T1000 (cell line): ENCODE measurements around the gene EFTUD2.
"Not testable (repeated sequence)": the region's sequence is repeated elsewhere in the genome, so short reads cannot be mapped to it uniquely, and the experiment has no call there.

Experiments used
- DNase-seq: peaks from one replicate; lab custom pipeline; 2025; ENCODE audit warnings: mixed read lengths; lab: John Stamatoyannopoulos, UW

The EFTUD2 gene

DNA sequence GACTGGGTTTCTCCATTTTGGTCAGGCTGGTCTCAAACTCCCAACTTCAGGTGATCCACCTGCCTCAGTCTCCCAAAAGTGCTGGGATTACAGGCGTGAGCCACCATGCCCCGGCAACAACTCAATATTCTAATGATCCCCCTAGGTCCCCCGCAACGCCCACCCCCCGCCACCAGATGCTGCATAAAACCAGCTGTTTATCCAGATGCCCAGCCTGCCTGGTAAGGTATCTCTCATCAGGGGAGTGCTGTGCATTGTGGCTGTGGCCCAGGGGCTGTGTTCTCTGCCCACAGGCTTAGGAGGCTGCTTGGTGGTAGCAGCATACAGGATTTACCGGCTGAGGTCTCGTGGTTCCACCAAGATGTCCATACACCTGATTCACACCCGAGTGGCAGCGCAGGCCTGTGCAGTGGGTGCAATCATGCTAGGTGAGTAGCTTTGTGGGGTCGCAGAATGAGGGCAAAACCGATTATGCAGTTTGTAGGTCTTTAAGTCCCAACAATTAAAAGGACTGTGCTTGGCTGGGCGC, 50.2 kb downstream of the EFTUD2 start:
- DNase-seq, result no peak

DNA sequence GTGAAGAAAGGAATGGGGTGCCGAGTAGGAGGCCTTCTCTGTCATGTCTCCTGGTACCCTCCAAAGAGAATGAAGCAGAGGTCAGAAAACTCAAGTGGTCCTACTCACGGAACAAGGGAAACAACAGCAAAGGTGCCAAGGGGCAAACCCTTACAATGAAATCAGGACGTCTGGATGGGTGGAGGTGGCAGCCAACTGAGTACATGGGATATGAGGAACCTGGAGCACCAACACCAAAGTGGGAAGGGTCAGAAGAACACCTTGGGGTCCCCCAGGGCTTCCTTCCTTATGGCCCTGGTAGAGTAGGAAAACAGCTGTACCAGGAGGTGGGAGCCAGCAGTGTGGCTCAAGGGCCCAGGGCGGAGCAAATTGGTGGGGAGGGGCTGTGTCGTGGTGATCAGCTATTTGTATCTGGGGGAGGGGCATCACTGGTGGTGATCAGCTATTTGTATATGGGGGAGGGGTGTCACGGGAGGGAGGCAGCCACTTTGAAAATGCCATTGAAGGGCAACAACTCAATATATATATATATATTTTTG, 50.9 kb downstream of the EFTUD2 start:
- DNase-seq, result no peak

DNA sequence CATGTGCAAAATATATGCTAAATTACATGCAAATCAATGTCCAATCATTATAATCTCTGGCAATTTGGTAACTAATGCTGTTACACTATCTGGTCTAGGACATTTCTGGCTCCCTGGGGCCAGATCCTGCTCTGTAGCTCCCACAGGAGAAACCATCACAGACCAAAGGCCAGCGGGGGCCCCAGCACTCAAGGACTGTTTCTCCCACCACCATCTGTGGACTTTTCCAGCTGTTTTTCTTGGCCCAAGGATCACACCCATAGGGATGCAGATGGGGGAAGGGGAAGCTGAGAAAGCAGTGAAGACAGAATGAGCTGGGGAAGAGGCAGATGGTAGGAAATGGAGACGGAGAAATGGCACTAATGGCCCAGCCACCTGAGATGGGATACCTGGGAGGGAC, 51.7 kb downstream of the EFTUD2 start, which contains the start of gene HIGD1B:
TSS of gene HIGD1B (plus strand) at position 298 of the 400 bp plus-strand sequence. CDS start 270 bp downstream, outside the sequence.
- no peak for DNase-seq

DNA sequence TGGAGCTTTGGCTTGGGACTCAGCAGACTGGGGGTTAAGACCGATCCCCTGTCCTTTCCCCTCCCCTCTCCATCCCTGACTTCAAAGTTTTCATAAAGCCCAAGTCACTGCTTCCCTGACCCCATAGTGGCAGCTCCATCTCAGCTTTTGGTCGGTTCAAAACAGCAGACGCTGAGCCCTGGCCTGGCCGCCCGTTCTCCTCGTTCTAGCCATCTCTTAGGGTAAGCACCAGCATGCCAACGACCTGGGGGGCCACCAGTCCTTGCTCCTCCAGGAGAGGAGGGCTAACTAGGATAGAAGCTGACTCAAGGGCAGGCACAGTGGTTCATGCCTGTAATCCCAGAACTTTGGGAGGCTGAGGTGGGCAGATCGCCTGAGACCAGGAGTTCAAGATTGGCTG, 53.0 kb downstream of the EFTUD2 start:
- no peak for DNase-seq

DNA sequence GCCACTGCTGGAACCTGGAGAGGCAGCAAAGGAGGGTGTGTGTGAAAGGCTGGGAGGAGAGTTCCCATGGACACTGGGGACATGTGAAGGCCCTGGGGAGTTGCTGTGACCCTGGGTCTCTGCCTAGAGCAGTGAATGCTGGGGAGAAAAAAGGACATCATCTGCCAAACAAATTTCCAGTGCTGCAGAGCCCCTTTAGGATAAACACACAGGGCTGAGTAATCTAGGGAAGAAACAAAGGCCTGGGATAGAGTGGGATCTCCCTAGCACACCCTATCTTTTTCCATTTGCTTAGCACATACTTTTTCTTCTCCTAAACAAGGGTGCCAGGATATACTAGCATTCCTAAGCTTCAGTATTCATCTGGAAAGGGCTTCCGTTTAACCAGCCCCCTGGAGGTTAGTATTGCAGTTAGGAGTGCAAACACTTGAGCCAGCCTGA, 54.8 kb downstream of the EFTUD2 start:
- DNase-seq, result no peak

DNA sequence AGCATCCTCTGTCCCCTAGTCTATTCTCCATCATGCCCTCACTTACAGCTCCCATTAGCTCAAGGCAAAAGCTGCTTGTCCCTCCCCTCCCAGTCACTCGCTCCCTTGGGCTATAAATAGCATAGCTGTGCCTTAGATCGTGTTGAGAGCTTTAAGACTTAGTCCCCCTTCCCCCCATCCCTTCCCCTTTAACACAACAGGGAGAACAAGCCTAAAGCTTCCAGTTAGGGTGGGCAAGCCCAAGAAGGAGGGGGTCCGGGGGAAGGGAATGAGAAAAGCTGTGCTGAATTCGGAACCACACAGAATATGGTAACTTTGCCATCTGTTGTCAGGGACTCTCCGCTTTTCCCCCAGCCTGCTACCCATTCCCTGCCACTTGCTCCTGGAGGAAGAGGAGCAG, 56.5 kb downstream of the EFTUD2 start:
- DNase-seq, result no peak

DNA sequence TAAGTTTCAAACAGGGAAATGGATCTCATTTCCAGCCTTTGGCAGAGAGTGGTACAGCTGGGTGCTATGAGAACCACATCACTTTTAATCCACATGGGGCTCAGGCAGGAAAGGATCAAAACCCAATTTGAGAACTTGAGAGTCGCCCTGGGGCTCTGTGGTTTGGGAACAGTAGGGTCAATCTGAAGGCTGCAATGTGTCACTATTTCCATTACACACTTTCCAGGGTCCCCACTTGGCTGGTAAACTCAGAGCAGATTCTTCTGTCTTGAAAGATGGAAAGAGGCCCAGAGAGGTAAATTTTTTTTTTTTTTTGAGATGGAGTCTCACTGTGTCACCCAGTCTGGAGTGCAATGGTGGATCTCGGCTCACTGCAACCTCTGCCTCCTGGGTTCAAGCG, 58.3 kb downstream of the EFTUD2 start:
- no peak for DNase-seq

DNA sequence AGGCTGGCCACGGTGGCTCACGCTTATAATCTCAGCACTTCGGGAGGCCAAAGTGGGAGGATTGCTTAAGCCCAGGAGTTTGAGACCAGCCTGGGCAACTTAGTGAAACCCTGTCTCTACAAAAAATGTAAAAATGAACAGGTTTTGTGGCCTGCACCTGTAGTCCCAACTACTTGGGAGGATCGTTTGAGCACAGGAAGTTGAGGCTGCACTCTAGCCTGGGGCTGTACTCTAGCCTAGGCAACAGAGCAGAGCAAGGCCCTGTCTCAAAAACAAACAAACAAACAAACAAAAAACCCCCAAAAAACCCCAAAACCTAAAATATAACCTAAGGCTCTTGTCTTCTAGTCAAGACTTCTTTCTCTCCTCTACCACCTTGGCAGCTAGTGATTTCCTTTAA, 59.0 kb downstream of the EFTUD2 start:
- no peak for DNase-seq

DNA sequence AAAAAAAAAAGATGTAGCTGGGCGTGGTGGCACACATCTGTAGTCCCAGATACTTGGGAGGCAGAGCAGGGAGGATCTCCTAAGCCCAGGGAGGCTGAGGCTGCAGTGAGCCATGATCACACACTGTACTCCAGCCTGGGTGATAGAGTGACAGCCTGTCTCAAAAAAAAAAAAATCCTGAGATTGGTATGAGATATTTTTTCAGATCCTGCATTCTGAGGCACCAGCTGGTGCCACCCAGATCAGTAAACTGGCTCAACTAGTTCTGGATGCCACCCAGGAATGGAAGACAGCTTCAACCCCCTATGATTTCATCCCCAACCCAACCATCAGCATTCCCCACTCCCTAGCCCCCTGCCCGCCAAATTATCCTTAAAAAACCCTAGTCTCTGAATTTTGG, 62.0 kb downstream of the EFTUD2 start:
- no peak for DNase-seq

DNA sequence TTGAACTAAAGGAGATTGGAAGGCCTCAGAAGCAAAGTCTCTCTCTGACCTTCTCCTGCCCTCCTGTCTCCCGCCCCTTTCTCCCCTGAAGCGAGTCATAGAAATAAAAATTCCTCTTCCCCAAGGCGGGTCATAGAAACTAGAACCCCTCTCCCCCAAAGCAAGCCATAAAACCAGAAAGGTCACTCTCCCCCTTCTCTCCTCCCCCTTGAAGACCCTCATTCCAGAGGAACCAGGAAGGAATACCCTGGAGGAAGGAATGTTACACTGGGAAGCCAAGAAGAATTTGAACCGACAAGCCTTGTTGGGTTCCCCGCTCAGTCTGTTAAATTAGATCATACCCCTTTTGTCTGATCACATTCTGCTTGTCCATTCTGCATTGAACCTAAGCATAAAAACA, 66.4 kb downstream of the EFTUD2 start:
- DNase-seq, result no peak

DNA sequence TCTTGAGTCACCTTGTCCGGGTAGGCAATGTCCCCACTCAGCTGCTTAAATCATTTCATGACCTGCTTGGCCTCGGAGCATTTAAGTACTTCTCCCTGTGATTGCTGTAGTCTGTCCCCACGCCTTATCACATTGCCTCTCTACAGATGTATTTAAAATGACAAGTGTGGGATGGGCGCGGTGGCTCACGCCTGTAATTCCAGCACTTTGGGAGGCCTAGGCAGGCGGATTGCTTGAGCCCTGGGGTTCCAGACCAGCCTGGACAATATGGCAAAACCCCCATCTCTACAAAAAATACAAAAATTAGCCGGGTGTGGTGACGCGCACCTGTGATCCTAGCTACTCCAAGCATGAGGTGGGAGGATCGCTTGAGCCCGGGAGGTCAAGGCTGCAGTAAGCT, 67.9 kb downstream of the EFTUD2 start:
- DNase-seq, result no peak

DNA sequence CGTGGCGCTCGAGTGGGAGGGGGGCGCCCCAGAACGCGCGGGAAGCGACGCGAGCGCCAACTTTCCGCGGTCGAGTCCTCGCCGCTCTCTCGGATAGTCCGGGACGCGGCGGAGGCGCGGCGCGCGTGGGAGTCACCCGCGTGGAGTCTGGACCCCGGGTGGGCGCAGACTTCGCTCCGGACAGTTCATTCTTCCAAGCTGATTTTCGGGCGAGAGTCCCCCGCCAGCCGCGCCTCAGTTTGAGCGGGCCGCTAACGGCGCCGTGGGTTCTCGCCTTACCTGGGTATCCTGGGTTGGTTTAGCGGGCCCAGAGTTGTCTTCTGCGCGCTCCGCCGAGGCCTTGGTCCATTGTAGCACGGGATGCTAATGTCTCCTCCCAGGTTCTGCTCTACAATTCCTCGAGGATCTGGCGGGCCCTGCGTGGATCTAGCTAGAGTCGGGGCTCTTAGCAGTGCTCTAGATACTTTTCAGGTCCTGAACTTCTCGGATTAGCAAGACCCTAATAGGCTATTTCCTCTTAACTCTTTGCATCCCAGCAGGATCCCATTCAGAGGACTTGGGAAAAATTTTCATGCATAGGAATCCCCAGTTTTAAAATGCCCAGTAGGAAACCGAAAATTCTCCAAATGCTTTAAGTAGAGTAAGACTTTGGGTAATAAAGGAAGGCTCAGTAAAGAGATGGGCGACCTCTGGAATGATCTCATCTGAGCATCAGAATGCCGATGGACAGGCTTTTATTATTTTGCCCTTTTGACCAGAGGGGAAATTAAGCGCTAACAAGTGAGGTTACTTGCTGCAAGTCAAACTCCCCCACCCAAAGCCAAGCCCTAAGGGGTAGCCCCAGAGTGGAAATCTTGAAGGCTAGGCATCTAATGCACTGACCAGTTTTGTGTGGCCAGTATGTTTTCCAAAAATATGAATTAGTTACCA, 68.6 kb downstream of the EFTUD2 start:
- DNase-seq, result no peak

DNA sequence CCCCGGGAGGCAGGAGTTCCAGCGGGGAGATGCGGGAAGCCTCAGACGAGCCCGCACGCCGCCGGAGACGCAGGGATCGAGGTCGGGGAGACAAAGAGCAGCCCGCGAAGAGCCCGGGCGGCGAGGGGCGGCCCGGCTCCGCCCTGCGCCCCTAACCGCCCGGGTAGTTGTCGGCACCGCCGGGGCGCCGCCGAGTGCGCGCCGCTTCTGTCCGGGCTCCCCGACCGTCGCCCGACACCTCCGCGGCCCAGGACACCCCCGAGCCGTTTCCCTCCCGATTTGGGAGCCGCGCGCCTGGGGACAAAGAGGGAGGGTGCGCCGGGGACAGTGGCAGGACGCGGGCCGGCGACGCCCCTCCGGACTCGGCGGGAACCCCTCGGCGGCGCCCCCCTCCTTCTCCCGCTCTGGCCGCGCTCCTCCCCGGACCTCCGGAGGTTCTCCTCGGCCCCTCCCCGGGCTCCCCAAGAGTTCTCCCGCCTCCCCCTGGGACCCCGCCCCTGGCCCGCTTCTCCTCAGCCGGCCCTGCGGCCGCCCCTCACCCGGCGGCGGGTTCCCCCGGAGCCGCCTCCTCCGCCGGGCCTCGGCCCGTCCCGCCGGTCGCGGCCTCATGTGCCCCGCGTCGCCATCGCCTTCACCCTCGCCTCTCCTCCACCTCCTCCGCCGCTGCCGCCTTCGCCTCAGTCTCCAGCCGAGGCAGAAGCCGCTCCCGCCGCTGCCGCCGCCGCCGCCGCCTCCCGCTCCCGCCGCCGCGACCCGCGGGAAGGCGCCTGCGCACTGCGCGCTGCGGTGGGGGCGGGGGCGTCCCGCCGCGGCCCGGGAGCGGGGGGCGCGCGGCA, 69.5 kb downstream of the EFTUD2 start, which contains the start of gene GJC1:
TSS of gene GJC1 (minus strand) at position 765 of the 836 bp plus-strand sequence. CDS start 24,470 bp downstream, outside the sequence.
- DNase-seq, result no peak

DNA sequence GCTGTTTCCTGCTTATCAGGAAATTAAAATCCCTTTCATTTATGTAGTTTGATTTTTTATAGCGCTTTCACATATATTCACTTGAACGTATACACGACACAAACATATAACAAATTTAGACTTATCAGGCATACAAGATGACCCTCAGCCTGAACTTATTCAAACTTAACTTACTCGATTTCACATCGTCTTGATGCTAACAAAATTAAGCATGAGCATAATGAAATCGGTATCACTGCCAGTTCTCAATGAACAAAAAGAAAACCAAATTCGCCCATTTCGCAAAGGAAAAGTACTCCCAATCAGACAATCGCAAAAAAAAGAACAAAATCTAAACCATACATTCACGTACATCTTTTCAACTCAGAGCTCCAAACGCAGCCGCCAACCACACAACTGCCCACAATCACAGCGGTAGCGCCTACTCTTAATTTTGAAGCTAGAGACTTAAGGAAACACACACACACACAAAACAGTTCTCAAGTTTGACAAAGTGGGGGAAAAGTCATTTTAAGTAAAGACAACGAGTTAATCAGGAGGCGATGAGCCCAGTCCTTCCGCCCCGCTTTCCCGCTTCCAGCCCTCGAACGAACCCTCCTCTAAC, 70.2 kb downstream of the EFTUD2 start:
- no peak for DNase-seq

DNA sequence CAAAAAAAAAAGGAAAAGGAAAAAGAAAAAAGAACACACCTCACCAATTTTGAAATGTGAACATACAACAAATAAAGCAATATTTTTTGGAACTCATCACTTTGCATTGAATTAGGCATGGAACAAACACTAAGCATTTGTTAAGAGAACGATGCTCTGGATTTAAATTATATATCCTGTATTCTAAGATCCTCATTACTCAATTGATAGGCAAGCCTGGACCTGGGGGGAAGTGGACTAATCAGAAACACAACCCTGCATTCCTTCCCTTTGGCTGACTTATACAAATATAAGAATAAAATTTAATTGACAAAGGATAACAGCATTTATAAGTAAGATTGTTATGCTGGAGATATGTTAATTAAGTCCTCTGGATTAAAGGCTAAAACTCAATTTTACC, 71.4 kb downstream of the EFTUD2 start:
- no peak for DNase-seq

DNA sequence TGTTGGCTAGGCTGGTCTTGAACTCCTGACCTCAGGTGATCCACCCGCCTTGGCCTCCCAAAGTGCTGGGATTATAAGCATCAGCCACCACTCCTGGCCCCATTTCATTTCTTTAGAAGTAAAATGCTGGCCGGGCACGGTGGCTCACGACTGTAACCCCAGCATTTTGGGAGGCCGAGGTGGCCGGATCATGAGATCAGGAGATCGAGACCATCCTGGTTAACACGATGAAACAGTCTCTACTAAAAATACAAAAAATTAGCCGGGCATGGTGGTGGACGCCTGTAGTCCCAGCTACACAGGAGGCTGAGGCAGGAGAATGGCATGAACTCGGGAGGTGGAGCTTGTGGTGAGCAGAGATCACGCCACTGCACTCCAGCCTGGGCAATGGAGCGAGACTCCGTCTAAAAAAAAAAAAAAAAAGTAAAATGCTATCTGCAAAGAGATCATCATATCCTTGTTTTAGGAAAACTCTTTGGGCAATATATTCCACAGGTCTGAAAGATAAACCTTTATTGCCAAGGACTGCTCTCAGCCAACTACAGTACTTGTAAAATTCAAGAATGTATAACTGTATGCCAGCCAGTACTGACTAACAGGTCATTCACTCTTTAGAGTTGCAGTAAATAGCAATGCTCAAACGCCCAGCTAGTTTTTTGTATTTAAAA, 73.0 kb downstream of the EFTUD2 start:
- peak; percentile 30 for DNase-seq

DNA sequence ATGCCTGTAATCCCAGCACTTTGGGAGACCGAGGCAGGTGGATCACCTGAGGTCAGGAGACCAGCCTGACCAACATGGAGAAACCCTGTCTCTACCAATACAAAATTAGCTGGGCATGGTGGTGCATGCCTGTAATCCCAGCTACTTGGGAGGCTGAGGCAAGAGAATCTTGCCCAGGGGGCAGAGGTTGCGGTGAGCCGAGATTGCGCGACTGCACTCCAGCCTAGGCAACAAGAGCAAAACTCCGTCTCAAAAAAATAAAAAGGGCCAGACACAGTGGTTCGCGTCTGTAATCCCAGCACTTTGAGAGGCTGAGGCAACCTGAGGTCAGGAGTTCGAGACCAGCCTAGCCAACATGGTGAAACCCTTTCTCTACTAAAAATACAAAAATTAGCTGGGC, 74.0 kb downstream of the EFTUD2 start:
- not testable (repeated sequence) for DNase-seq

DNA sequence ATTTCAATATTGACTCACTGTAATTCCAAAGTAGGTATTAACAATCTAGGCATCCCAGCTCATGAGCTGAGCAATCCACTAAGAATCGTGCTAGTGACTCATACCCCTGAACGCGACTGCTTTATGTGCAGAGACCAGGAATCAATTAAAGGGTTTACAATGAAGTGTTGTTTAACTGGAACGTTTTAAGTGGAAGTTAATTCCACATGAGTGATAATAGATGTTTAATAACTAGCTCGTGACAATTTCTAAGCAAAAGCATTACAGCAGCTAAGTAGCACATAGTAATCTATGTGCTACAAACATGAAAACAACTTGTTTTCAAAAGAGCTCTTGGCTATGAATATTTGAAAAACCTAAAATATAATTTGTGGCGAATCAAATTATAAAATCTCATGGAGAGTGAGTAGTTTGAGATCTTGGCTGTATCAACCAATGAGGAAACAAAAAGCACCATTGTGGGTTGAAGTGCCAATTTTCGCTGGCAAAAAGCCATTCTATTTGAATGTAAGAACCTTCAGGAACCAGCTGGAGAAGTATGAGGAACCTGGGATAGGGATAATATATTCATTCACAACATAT, 78.5 kb downstream of the EFTUD2 start:
- peak; percentile 43 for DNase-seq

DNA sequence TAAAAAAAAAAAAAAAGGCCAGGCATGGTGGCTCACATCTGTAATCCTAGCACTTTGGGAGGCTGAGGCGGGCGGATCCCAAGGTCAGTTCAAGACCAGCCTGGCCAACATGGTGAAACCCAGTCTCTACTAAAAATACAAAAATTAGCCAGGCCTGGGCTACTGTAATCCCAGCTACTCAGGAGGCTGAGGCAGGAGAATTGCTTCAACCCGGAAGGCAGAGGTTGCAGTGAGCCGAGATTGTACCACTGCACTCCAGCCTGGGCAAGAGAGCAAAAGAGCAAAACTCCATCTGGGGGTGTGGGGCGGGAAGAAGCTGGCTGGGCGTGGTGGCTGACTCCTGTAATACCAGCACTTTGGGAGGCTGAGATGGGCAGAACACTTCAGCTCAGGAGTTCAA, 80.7 kb downstream of the EFTUD2 start:
- DNase-seq, result not testable (repeated sequence)

DNA sequence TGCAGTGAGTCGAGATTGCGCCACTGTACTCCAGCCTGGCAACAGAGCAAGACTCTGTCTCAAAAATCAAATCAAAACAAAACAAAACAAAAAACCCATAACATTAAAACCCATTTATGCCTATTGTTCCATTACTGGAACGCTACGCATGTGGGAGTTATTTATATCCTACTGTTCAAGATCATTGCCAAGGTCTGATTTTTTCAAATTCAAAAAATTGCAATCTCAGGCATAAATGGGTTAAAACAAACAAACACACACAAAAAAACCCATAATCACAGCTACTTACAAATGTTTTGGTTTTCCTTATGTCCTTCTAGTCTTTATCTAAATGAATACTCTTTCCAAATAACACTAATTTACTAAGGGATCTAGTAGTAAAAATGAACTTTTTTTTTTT, 87.0 kb downstream of the EFTUD2 start:
- DNase-seq, result no peak
